ENCODE results near the gene RPS14.

GRCh38 chr5:150395688-150395975, 53.9 kb downstream of the RPS14 start:
- TF ChIP-seq POLR2A (IDR thresholded peaks at IDR 0.05; ENCODE audit: low read length) (no peak), GATA1 (IDR thresholded peaks at IDR 0.05; ENCODE audit: low read depth, low read length) (no peak)

Data from erythroblast (primary cell).